ENCODE results near the gene SC5D. TPM values are rescaled to one million over a fixed set of nuclear protein-coding genes. Genes with fewer than 3 reads are reported as not detected.

The SC5D gene
- total RNA-seq, 1 experiment from 2014 or later, result 38.4 TPM

- ChIA-PET POLR2A (ENCODE audit: unreplicated experiment) (no interaction called here), CTCF (no interaction called here)
- Histone ChIP-seq H3F3A (ENCODE audit: low read length, unreplicated experiment) (no peaks in the 10 kb centered on the region), H3K9me3 (ENCODE audit: low read length) (no peaks in the 10 kb centered on the region), H3K4me1 (ENCODE audit: insufficient read depth, low read length) (no peaks in the 10 kb centered on the region), H2AFZ (ENCODE audit: low read length) (no peak overlapping the region), H3K79me2 (ENCODE audit: low read length) (no peaks in the 10 kb centered on the region), H3K27me3 (ENCODE audit: low read length) (peaks cover 12% of the 10 kb centered on the region; the same call in 1 of the 2 replicates), H4K20me1 (ENCODE audit: low read length) (no peaks in the 10 kb centered on the region), H3K4me3 (ENCODE audit: low read length) (no peak overlapping the region), H3K9ac (ENCODE audit: low read length) (no peak overlapping the region), H3K9me2 (replicated peaks; ENCODE audit: low read length) (no peaks in the 10 kb centered on the region), H3K4me2 (ENCODE audit: low read length) (no peak overlapping the region), H3K36me3 (ENCODE audit: low read depth, low read length) (no peaks in the 10 kb centered on the region), H3K27ac (ENCODE audit: low read length) (no peak overlapping the region)
- BruUV-seq (replicated peaks), result no TSS peak
- TF ChIP-seq EZH2 (IDR thresholded peaks at IDR 0.05; ENCODE audit: low read length, unreplicated experiment), result no peak
- no peak for TF ChIP-seq EZH2phosphoT487 (IDR thresholded peaks at IDR 0.05; ENCODE audit: borderline replicate concordance, low read length)
- TF ChIP-seq, protein P1, sequence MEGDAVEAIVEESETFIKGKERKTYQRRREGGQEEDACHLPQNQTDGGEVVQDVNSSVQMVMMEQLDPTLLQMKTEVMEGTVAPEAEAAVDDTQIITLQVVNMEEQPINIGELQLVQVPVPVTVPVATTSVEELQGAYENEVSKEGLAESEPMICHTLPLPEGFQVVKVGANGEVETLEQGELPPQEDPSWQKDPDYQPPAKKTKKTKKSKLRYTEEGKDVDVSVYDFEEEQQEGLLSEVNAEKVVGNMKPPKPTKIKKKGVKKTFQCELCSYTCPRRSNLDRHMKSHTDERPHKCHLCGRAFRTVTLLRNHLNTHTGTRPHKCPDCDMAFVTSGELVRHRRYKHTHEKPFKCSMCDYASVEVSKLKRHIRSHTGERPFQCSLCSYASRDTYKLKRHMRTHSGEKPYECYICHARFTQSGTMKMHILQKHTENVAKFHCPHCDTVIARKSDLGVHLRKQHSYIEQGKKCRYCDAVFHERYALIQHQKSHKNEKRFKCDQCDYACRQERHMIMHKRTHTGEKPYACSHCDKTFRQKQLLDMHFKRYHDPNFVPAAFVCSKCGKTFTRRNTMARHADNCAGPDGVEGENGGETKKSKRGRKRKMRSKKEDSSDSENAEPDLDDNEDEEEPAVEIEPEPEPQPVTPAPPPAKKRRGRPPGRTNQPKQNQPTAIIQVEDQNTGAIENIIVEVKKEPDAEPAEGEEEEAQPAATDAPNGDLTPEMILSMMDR (conservative IDR thresholded peaks at IDR 0.05; ENCODE audit: low read depth, low read length), result peak; percentile 57
- DNase-seq (no peak), ATAC-seq (no peak; the same call in 1 of the 2 replicates)
- intact Hi-C loops (cut with micrococcal nuclease), result no loop called here
Measured at GRCh38 chr11:121334973-121335710, 42.6 kb downstream of the SC5D start.

- H3F3A ChIP-seq (ENCODE audit: low read length, unreplicated experiment), result no peaks in the 10 kb centered on the region
- ATAC-seq (no peak), DNase-seq (no peak)
- intact Hi-C loops (cut with micrococcal nuclease), result no loop called here
- ChIA-PET CTCF (no interaction called here), POLR2A (ENCODE audit: unreplicated experiment) (no interaction called here)
- H3K4me3 ChIP-seq (ENCODE audit: low read length), result no peak overlapping the region
- no peaks in the 10 kb centered on the region for H3K9me2 ChIP-seq (replicated peaks; ENCODE audit: low read length)
- no peak overlapping the region for H3K27ac ChIP-seq (ENCODE audit: low read length)
- H3K4me1 ChIP-seq (ENCODE audit: insufficient read depth, low read length), result no peaks in the 10 kb centered on the region
- no peaks in the 10 kb centered on the region for H3K36me3 ChIP-seq (ENCODE audit: low read depth, low read length)
- no peak overlapping the region for H3K4me2 ChIP-seq (ENCODE audit: low read length)
- H3K27me3 ChIP-seq (ENCODE audit: low read length), result peaks cover 12% of the 10 kb centered on the region; the same call in 1 of the 2 replicates
- no peak for TF ChIP-seq EZH2phosphoT487 (IDR thresholded peaks at IDR 0.05; ENCODE audit: borderline replicate concordance, low read length)
- TF ChIP-seq, protein P1 (conservative IDR thresholded peaks at IDR 0.05; ENCODE audit: low read depth, low read length), result no peak
- TF ChIP-seq EZH2 (IDR thresholded peaks at IDR 0.05; ENCODE audit: low read length, unreplicated experiment), result no peak
- no peak overlapping the region for H2AFZ ChIP-seq (ENCODE audit: low read length)
- H3K79me2 ChIP-seq (ENCODE audit: low read length), result no peaks in the 10 kb centered on the region
- H3K9me3 ChIP-seq (ENCODE audit: low read length), result no peaks in the 10 kb centered on the region
- no peak overlapping the region for H3K9ac ChIP-seq (ENCODE audit: low read length)
- H4K20me1 ChIP-seq (ENCODE audit: low read length), result no peaks in the 10 kb centered on the region
- BruUV-seq (replicated peaks), result no TSS peak
Measured at GRCh38 chr11:121336279-121336937, 43.8 kb downstream of the SC5D start.

GRCh38 chr11:121337078-121337477 lies 44.5 kb downstream of the SC5D start:
- Histone ChIP-seq H3K9me2 (replicated peaks; ENCODE audit: low read length) (no peaks in the 10 kb centered on the region), H3K36me3 (ENCODE audit: low read depth, low read length) (no peaks in the 10 kb centered on the region), H3F3A (ENCODE audit: low read length, unreplicated experiment) (no peaks in the 10 kb centered on the region), H2AFZ (ENCODE audit: low read length) (no peak overlapping the region), H3K4me1 (ENCODE audit: insufficient read depth, low read length) (no peaks in the 10 kb centered on the region), H4K20me1 (ENCODE audit: low read length) (no peaks in the 10 kb centered on the region), H3K27me3 (ENCODE audit: low read length) (peaks cover 12% of the 10 kb centered on the region; the same call in 1 of the 2 replicates), H3K4me3 (ENCODE audit: low read length) (no peak overlapping the region), H3K79me2 (ENCODE audit: low read length) (no peaks in the 10 kb centered on the region), H3K4me2 (ENCODE audit: low read length) (no peak overlapping the region), H3K9ac (ENCODE audit: low read length) (no peak overlapping the region), H3K9me3 (ENCODE audit: low read length) (no peaks in the 10 kb centered on the region), H3K27ac (ENCODE audit: low read length) (no peak overlapping the region)
- intact Hi-C loops (cut with micrococcal nuclease), result no loop called here
- ChIA-PET POLR2A (ENCODE audit: unreplicated experiment) (no interaction called here), CTCF (no interaction called here)
- DNase-seq (no peak), ATAC-seq (no peak)
- no peak for TF ChIP-seq EZH2 (IDR thresholded peaks at IDR 0.05; ENCODE audit: low read length, unreplicated experiment)
- TF ChIP-seq, protein P1 (conservative IDR thresholded peaks at IDR 0.05; ENCODE audit: low read depth, low read length), result no peak
- no peak for TF ChIP-seq EZH2phosphoT487 (IDR thresholded peaks at IDR 0.05; ENCODE audit: borderline replicate concordance, low read length)
- no TSS peak for BruUV-seq (replicated peaks)

Data from PC-3 (cell line).